Karpas-422 (cell line): ENCODE results near the gene AGBL5. TPM values are rescaled to one million over a fixed set of nuclear protein-coding genes. Genes with fewer than 3 reads are reported as not detected.

ENCODE experiments used
- DNase-seq: peaks from one replicate; pipeline ENCODE4 v3.0.0-alpha.2; 2015
- H2AFZ ChIP-seq: fragments of 200-600 bp; sonication (generic); 2 replicates; pipeline ENCODE4 v1.6.1; 2014; ENCODE audit warnings: antibody characterized with exemption, low read length, mixed read lengths
- H3K27ac ChIP-seq: fragments of 200-600 bp; sonication (generic); 2 replicates; pipeline ENCODE4 v1.5.1; 2014; ENCODE audit warnings: mild to moderate bottlenecking, low read length, moderate library complexity
- H3K27me3 ChIP-seq: fragments of 200-600 bp; sonication (generic); 2 replicates; pipeline ENCODE4 v1.6.1; 2014; ENCODE audit warnings: low read length, mixed read lengths
- H3K36me3 ChIP-seq: fragments of 200-600 bp; sonication (generic); 2 replicates; pipeline ENCODE4 v1.6.1; 2014; ENCODE audit warnings: low read length, mixed read lengths; ENCODE audit not compliant: insufficient read depth
- H3K4me1 ChIP-seq: fragments of 200-600 bp; sonication (generic); 2 replicates; pipeline ENCODE4 v1.6.1; 2014; ENCODE audit warnings: mild to moderate bottlenecking, low read length, mixed read lengths
- H3K4me2 ChIP-seq: fragments of 200-600 bp; sonication (generic); 2 replicates; pipeline ENCODE4 v1.6.1; 2014; ENCODE audit warnings: low read length, low read depth, mild to moderate bottlenecking; ENCODE audit not compliant: poor library complexity, severe bottlenecking
- H3K4me3 ChIP-seq: fragments of 200-600 bp; sonication (generic); 2 replicates; pipeline ENCODE4 v1.5.1; 2014; ENCODE audit warnings: mild to moderate bottlenecking, antibody characterized with exemption, low read length, mixed read lengths
- H3K79me2 ChIP-seq: fragments of 200-600 bp; sonication (generic); 2 replicates; pipeline ENCODE4 v1.6.1; 2014; ENCODE audit warnings: mild to moderate bottlenecking, low read length, mixed read lengths
- H3K9ac ChIP-seq: fragments of 200-600 bp; sonication (generic); 2 replicates; pipeline ENCODE4 v1.6.0; 2014; ENCODE audit warnings: low read length
- H3K9me2 ChIP-seq: fragments of 200-600 bp; sonication (generic), shearing (Covaris generic); replicated peaks from 2 replicates; pipeline ENCODE4 v1.6.0; 2014; ENCODE audit warnings: mild to moderate bottlenecking, low read length, moderate library complexity; ENCODE audit not compliant: insufficient read depth
- H3K9me3 ChIP-seq: fragments of 300-700, 200-600 bp; sonication (generic); 2 replicates; pipeline ENCODE4 v1.6.1; 2014; ENCODE audit warnings: low read length, mixed read lengths
- H4K20me1 ChIP-seq: fragments of 200-600 bp; sonication (generic); 2 replicates; pipeline ENCODE4 v1.6.1; 2014; ENCODE audit warnings: mild to moderate bottlenecking, antibody characterized with exemption, low read length, low read depth; ENCODE audit not compliant: insufficient read depth
- total RNA-seq: library from RNA; depleted of rRNA; stranded (reverse); fragments of >200 nt; shearing (Covaris generic); gene quantifications from 2 replicates; pipeline ENCODE4 v1.2.3, GENCODE V29; 2014; ENCODE audit warnings: low replicate concordance

AGBL5 gene
- total RNA-seq, 1 experiment from 2014 or later = 35.7 TPM

DNA sequence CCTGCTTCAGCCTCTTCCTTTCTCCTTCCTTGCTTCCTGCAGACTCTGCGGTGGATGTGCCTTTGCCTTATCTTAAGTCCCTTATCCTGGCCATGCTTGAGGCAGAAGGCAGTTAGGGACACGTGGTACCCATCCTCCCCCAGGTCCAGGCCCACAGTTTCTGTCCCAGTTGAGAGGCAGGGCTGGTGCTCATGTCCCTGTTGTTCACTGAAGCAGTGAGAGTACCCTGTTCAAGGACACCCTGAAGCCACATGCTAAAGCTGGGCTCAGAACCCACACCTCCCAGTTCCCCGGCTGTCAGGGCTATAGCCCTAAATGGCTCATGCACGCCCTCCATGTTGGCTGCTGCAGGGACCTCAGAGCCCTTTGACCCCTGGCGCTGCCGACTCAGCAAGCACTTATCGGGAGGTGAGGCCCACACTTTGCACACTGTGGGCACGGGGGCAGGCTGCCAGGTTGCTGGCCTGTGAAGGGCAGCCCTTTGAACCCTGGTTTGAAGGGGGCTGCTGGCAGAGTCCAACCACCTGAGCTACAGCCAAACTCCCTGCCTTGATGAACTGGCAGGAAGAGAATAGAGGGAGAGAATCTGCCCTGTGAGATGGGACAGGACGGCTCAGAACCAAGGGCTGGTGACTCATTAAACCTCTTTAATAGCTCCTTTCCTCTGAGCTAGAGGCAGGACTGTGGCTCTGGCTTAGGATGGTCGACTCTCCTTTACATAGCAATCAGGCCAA, 41.4 kb downstream of the AGBL5 start:
- Histone ChIP-seq H3K4me3 (no peak overlapping the region), H3K27me3 (no peaks in the 10 kb centered on the region), H3K4me1 (peaks cover 8% of the 10 kb centered on the region), H3K9ac (no peak overlapping the region), H3K79me2 (no peaks in the 10 kb centered on the region), H2AFZ (no peak overlapping the region), H3K36me3 (no peaks in the 10 kb centered on the region), H3K9me2 (no peaks in the 10 kb centered on the region), H4K20me1 (no peaks in the 10 kb centered on the region), H3K27ac (no peak overlapping the region), H3K9me3 (no peaks in the 10 kb centered on the region), H3K4me2 (no peak overlapping the region)
- DNase-seq = no peak

DNA sequence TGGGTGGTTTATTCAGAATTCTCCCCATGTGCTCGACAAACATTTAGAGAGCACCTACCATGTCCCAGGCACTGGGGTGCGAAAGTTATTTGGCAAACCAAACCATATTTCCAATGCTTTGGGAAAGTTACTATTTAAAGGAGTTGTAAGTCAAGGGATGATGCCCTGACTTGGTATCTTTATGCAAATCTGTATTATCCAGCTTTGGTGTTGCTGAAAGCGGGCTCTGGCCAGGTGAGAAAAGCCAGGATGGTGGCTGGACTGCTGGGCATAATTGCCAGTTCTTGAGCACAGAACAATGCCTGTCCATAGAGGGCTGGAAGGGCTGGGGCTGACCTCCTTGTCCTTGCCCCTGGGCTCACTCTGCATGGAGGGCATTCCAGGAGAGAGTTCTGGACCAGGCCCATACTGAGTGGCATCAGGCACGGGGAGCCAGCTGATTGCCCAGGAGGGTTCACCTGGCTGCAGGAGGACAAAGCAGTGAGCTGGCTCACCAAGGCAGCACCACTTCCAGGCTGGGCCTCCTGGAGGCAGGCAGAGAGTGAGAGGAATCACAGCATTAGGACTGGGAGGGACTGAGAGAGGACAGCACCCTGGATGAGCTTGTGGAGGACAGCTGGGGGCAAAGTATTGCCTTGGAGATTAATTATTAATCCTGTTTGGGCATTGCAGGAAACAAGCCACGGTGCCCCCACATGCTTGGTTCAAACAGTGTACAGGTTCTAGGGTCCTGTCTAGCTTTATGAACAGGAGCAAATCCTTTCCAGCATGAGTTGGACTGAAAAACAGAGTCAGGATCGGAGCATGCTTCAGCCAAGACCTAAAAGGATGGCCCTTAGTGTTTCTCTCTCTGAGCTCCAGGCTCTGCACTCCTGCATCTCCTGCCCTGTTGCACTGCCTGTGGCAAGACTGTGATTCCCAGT, 42.2 kb downstream of the AGBL5 start:
- no peak overlapping the region for H3K9ac ChIP-seq
- no peaks in the 10 kb centered on the region for H3K9me3 ChIP-seq
- no peaks in the 10 kb centered on the region for H3K79me2 ChIP-seq
- H3K4me3 ChIP-seq = no peak overlapping the region
- no peak overlapping the region for H3K4me2 ChIP-seq
- H3K9me2 ChIP-seq = no peaks in the 10 kb centered on the region
- peaks cover 8% of the 10 kb centered on the region for H3K4me1 ChIP-seq
- no peaks in the 10 kb centered on the region for H4K20me1 ChIP-seq
- no peaks in the 10 kb centered on the region for H3K27me3 ChIP-seq
- no peaks in the 10 kb centered on the region for H3K36me3 ChIP-seq
- DNase-seq = no peak
- H2AFZ ChIP-seq = no peak overlapping the region
- no peak overlapping the region for H3K27ac ChIP-seq

DNA sequence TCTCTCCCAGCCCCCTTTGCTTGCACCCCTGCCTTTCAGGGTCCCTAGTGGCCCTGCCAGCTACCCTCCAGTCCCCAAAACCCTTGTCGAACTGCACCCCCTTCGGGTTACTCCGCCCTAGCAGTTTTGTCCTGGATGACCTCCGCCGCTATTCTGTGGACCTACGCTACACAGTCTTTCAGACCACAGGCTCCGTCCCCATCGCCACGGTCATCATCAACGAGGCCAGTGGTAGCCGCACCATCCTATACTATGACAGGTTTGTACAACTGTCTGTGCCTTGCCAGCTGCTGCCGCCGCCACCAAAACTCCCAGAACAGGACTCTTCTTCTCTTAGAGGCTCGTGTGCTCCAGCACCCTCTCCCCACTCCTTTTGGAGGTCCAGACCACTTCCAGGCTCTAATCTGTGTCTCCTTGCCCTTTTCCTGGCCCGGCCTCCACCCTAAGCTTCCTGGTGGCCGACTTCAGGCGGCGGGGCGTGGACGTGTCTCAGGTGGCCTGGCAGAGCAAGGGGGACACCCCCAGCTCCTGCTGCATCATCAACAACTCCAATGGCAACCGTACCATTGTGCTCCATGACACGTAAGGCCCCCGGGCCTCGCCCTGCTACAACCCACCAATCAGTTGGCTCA, 43.0 kb downstream of the AGBL5 start:
- H3K9me2 ChIP-seq = no peaks in the 10 kb centered on the region
- H3K36me3 ChIP-seq = no peaks in the 10 kb centered on the region
- H3K27ac ChIP-seq = no peak overlapping the region
- no peaks in the 10 kb centered on the region for H3K27me3 ChIP-seq
- H3K9ac ChIP-seq = no peak overlapping the region
- no peaks in the 10 kb centered on the region for H4K20me1 ChIP-seq
- no peak overlapping the region for H2AFZ ChIP-seq
- no peak overlapping the region for H3K4me3 ChIP-seq
- no peaks in the 10 kb centered on the region for H3K79me2 ChIP-seq
- H3K4me2 ChIP-seq = no peak overlapping the region
- DNase-seq = no peak
- H3K4me1 ChIP-seq = peaks cover 8% of the 10 kb centered on the region
- no peaks in the 10 kb centered on the region for H3K9me3 ChIP-seq

DNA sequence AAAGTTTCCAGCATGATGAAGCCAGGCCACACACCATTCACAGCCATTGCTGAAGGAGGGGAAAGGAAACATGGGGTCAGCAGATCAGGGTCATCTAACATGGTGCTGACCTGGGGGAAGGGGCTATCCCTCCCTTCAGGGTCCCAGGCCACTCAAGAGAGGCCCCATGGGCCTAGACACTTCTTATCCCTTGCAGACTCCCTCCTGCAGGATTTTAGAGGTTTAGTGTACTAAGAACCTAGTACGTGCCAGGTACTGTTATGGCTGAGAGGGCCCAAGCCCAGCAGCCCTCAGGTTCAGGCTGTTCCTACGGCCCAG, 43.9 kb downstream of the AGBL5 start:
- Histone ChIP-seq H3K9me2 (no peaks in the 10 kb centered on the region), H4K20me1 (no peaks in the 10 kb centered on the region), H3K27ac (no peak overlapping the region), H3K9me3 (no peaks in the 10 kb centered on the region), H3K4me3 (no peak overlapping the region), H3K36me3 (no peaks in the 10 kb centered on the region), H3K4me1 (peaks cover 8% of the 10 kb centered on the region), H3K9ac (no peak overlapping the region), H2AFZ (no peak overlapping the region), H3K27me3 (no peaks in the 10 kb centered on the region), H3K79me2 (no peaks in the 10 kb centered on the region), H3K4me2 (no peak overlapping the region)
- no peak for DNase-seq

DNA sequence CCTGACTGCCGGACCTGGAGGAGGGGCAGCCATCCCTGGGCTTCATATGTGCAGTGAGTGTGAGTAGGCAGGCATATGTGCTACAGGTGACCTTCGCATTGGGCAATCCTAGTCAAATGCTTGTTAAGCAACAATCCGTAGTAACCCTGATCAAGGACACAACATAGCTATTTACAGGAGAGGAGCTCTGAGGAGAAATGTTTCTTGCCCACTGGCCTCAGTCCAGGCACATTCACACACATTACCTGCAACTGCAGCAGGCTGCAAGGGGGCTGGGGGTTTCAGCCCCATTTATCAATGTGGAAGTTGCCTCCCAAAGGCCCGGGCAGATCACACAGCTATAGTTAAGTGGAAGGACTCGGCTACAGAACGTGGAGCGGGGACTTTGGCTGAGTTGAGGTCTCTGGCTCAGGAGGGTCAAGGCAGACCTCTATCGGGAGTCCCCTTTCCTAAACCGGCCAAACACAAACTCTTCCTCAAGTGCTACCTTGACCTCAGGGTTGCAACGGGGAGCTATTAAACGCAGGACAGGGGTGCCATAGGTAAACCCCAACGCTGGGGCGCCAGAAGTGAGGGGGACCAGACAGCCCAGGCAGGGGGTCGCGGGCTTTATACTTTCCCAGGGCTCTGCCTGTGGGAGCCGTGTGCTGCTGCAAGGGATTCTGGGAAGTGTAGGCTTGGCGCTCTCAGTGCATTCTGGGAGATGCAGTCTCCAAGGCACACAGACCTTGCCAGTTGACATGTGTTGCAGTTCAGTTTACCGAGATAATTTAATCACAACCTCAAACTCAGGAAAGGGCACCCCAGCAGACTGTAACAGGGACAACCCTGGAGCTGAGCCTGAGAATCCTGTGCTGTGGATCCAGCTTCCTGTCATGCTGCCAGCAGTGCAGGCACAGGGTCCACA, 44.5 kb downstream of the AGBL5 start:
- no peaks in the 10 kb centered on the region for H3K9me2 ChIP-seq
- no peak overlapping the region for H3K27ac ChIP-seq
- peak; percentile 86 for DNase-seq
- peak overlapping the region; percentile 68 for H3K4me2 ChIP-seq
- H2AFZ ChIP-seq = peak overlapping the region; percentile 98
- H3K36me3 ChIP-seq = no peaks in the 10 kb centered on the region
- H3K9ac ChIP-seq = peak overlapping the region; percentile 51
- no peaks in the 10 kb centered on the region for H4K20me1 ChIP-seq
- no peaks in the 10 kb centered on the region for H3K79me2 ChIP-seq
- no peaks in the 10 kb centered on the region for H3K27me3 ChIP-seq
- no peaks in the 10 kb centered on the region for H3K9me3 ChIP-seq
- peak overlapping the region; percentile 53; the same call in 1 of the 2 replicates for H3K4me3 ChIP-seq
- H3K4me1 ChIP-seq = peaks cover 8% of the 10 kb centered on the region

DNA sequence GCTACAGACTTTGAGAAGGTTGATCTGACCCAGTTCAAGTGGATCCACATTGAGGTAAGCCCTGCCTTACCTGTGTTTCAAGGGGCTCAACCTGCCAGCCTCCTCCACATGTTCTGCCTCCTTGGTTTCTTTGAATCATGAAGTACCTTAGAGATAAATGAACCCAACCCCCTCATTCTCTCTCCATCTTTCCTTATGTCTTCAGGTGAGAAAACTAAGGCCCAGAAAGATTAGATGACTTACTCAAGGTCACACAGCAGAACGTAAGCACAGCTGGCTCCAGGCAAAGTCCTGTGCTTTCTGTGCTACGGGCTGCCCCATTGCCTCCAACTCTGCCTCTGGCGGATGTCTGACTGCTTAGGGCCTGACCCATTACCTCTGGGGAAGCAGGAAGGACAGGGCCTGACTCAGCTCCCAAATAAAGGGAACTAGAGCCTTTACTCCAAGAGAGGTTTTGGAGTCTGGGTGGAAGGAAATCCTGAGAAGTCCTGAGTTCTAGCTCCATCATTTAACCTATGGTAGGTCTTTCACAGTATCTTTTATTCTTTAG, 45.4 kb downstream of the AGBL5 start:
- peak overlapping the region; percentile 51 for H3K9ac ChIP-seq
- no peaks in the 10 kb centered on the region for H3K9me2 ChIP-seq
- H3K36me3 ChIP-seq = no peaks in the 10 kb centered on the region
- no peak overlapping the region for H3K27ac ChIP-seq
- H3K4me3 ChIP-seq = no peak overlapping the region
- no peaks in the 10 kb centered on the region for H4K20me1 ChIP-seq
- no peak overlapping the region for H3K4me2 ChIP-seq
- no peaks in the 10 kb centered on the region for H3K9me3 ChIP-seq
- H2AFZ ChIP-seq = peak overlapping the region; percentile 98
- peaks cover 8% of the 10 kb centered on the region for H3K4me1 ChIP-seq
- no peak for DNase-seq
- no peaks in the 10 kb centered on the region for H3K79me2 ChIP-seq
- H3K27me3 ChIP-seq = no peaks in the 10 kb centered on the region

DNA sequence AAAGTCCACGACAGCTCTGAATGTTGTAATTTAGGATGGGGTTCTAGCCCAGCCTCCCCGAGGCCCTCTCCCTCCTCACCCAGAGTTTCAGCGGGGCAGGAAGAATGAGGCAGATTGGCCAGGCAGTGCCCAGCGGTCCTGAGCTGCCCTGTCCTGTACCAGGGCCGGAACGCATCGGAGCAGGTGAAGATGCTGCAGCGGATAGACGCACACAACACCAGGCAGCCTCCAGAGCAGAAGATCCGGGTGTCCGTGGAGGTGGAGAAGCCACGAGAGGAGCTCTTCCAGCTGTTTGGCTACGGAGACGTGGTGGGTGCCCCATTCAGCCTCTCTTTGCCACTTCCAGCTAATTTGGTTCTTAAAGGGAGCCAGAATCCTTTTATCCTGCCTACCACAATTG, 45.9 kb downstream of the AGBL5 start:
- Histone ChIP-seq H3K79me2 (no peaks in the 10 kb centered on the region), H3K9ac (no peak overlapping the region), H4K20me1 (no peaks in the 10 kb centered on the region), H3K36me3 (no peaks in the 10 kb centered on the region), H3K27ac (no peak overlapping the region), H3K9me3 (no peaks in the 10 kb centered on the region), H3K4me2 (no peak overlapping the region), H3K27me3 (no peaks in the 10 kb centered on the region), H3K4me1 (peaks cover 8% of the 10 kb centered on the region), H3K9me2 (no peaks in the 10 kb centered on the region), H3K4me3 (no peak overlapping the region), H2AFZ (no peak overlapping the region)
- DNase-seq = no peak
